ENCODE measurements around the gene FOXA3. TPM values are rescaled to one million over a fixed set of nuclear protein-coding genes. Genes with fewer than 3 reads are reported as not detected.

The FOXA3 gene
- total RNA-seq: 0.24 TPM in 1 of 2 replicates, not detected in the other

GRCh38 chr19:45863840-45864628, at the start of gene FOXA3:
FOXA3 (plus strand) TSS chr19:45864326; CDS start chr19:45864457, 131 bp downstream.

GRCh38 chr19:45814851-45815480, 49.2 kb upstream of the FOXA3 start, which contains the start of gene RSPH6A:
RSPH6A (minus strand) TSS chr19:45815308; CDS start chr19:45815176, 132 bp downstream.

GRCh38 chr19:45862564-45863334, 1.4 kb upstream of the FOXA3 start, which contains the start of gene SYMPK:
SYMPK (minus strand) TSS chr19:45863147; CDS start chr19:45854495, 8,652 bp downstream.

GRCh38 chr19:45885556-45886426, 21.7 kb downstream of the FOXA3 start, which contains the start of gene IRF2BP1:
IRF2BP1 (minus strand) TSS chr19:45886141; CDS start chr19:45885774, 367 bp downstream.

GRCh38 chr19:45901912-45902650, 38.0 kb downstream of the FOXA3 start, which contains the start of gene MYPOP:
MYPOP (minus strand) TSS chr19:45902613; CDS start chr19:45901773, 840 bp downstream.

GRCh38 chr19:45913874-45914830, 50.0 kb downstream of the FOXA3 start, which contains the start of gene NANOS2:
NANOS2 (minus strand) TSS chr19:45914778; CDS start chr19:45914693, 85 bp downstream.

Other genes with a start within 250 kb of the FOXA3 start
- gene EML2, start 224.9 kb upstream of the FOXA3 start, total RNA-seq: 84.8 and 113 TPM in 2 replicates
- 0.43 and 0.96 TPM in 2 replicates for gene GIPR, start 196.1 kb upstream of the FOXA3 start, total RNA-seq
- 284 and 297 TPM in 2 replicates for gene SNRPD2, start 172.4 kb upstream of the FOXA3 start, total RNA-seq
- gene QPCTL, start 171.7 kb upstream of the FOXA3 start, total RNA-seq: 10.7 and 16.1 TPM in 2 replicates
- 6.0 TPM in 2 replicates for gene FBXO46, start 133.4 kb upstream of the FOXA3 start, total RNA-seq
- gene MEIOSIN, start 130.9 kb upstream of the FOXA3 start, total RNA-seq: not detected in 2 replicates
- 4.8 and 5.8 TPM in 2 replicates for gene SIX5, start 95.1 kb upstream of the FOXA3 start, total RNA-seq
- gene DMPK, start 81.8 kb upstream of the FOXA3 start, total RNA-seq: 5.1 and 9.6 TPM in 2 replicates
- gene DMWD, start 71.5 kb upstream of the FOXA3 start, total RNA-seq: 27.0 and 33.5 TPM in 2 replicates
- not detected in 2 replicates for gene RSPH6A, start 49.0 kb upstream of the FOXA3 start, total RNA-seq
- gene SYMPK, start 1.2 kb upstream of the FOXA3 start, total RNA-seq: 23.6 and 24.5 TPM in 2 replicates
- gene IRF2BP1, start 21.8 kb downstream of the FOXA3 start, total RNA-seq: 21.7 and 26.9 TPM in 2 replicates
- 1.7 and 2.7 TPM in 2 replicates for gene MYPOP, start 38.3 kb downstream of the FOXA3 start, total RNA-seq
- not detected in 2 replicates for gene NANOS2, start 50.5 kb downstream of the FOXA3 start, total RNA-seq
- under 0.01 TPM in 1 of 2 replicates, not detected in the other for gene NOVA2, start 109.5 kb downstream of the FOXA3 start, total RNA-seq
- gene CCDC61, start 131.1 kb downstream of the FOXA3 start, total RNA-seq: 5.3 and 6.2 TPM in 2 replicates
- not detected in 2 replicates for gene PGLYRP1, start 158.7 kb downstream of the FOXA3 start, total RNA-seq
- not detected in 2 replicates for gene IGFL4, start 176.7 kb downstream of the FOXA3 start, total RNA-seq